Cardiac ventricle fibroblast (primary cell): Measurements from ENCODE around the gene FAM3D. TPM values are rescaled to one million over a fixed set of nuclear protein-coding genes. Genes with fewer than 3 reads are reported as not detected.

Source experiments
- total RNA-seq: library from RNA; depleted of rRNA; stranded (reverse); fragments of >200 nt; gene quantifications from 2 replicates; pipeline ENCODE4 v1.2.3, GENCODE V29; 2015

The FAM3D gene
- total RNA-seq: not detected in 2 replicates

DNA sequence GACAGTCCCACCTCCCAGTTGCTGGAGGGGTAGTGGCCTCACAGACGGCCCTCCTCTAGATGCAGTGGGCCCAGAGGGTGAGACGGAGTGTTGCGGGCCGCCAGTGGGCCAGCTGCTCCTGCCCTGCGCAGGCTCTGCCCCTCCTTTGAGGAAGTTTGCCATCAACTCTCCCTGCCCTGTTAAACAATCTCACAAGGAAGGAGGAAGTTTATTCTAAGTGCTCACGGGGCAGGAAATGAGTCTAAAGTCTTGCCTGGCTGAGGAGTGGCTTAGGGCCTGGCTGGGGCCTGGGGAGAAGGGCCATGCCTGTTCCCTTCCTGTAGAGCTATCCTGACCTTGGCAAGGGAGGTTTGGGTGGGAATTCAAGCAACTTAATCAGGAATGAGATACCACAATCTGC is at the start of gene FAM3D:
Gene FAM3D, minus strand, starts transcription at position 92 of the 400 bp plus-strand sequence. CDS start 11,211 bp downstream, outside the sequence.

Other genes with a start within 250 kb of the FAM3D start
- gene PDHB, start 232.9 kb downstream of the FAM3D start, total RNA-seq: 52.9 and 84.5 TPM in 2 replicates
- gene KCTD6, start 174.7 kb downstream of the FAM3D start, total RNA-seq: 6.3 and 10.0 TPM in 2 replicates
- 21.7 and 24.2 TPM in 2 replicates for gene ACOX2, start 129.6 kb downstream of the FAM3D start, total RNA-seq
- 1.2 TPM in 2 replicates for gene FAM107A, start 89.4 kb downstream of the FAM3D start, total RNA-seq